GM21367 (cell line): ENCODE results near the gene PIH1D1.

Experiments used
- ATAC-seq: cut with Tn5 transposase; IDR thresholded peaks from one replicate; pipeline ENCODE4 v1.9.1; 2021; ENCODE audit not compliant: unreplicated experiment

The PIH1D1 gene

DNA sequence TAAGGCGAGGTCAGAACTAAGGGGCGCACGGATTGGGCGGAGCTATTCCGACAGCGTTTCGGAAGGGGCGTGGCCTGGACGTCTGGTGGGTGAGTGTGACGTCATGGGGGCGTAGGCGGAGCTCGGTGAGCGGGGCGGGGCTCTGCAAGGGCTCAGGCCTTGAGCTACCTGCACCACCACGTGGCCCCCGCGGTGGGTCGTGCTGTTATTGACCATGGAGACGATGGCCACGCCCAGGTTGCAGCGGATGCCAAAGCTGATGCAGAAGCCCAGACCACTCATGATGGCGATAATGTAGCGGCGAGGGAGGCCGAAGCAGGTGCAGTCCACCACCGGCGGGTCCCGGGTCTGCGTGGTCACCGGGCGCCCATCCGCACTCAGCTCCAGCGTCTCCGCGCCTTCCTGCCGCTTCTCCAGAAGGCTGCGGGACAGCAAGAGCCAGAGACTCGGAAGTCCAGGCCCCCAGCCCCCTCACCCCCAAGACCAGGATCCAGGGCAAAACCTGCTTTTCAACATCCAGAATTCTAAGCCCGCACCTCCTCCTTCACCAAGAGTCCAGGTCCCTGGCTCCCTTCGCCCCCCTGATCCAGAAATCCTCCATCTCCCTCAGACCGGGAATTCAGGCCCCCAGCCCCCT, 15.1 kb downstream of the PIH1D1 start:
- ATAC-seq, result no peak

DNA sequence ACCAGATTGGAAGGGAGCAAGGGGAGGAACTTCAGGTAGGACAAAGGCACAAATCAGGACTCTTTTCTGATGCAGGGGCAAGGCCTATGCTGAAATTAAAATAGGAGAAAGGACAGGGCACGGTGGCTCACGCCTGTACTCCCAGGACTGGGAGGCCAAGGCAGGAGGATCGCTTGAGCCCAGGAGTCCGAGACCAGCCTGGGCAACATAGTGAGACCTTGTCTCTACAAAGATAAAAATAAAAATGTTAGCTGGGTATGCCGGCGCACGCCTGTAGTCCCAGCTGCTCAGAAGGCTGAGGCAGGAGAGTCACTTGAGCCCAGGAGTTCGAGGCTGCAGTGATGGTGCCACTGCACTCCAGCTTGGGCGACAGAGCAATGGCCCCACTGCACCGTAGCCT, 15.9 kb downstream of the PIH1D1 start:
- ATAC-seq, result no peak

DNA sequence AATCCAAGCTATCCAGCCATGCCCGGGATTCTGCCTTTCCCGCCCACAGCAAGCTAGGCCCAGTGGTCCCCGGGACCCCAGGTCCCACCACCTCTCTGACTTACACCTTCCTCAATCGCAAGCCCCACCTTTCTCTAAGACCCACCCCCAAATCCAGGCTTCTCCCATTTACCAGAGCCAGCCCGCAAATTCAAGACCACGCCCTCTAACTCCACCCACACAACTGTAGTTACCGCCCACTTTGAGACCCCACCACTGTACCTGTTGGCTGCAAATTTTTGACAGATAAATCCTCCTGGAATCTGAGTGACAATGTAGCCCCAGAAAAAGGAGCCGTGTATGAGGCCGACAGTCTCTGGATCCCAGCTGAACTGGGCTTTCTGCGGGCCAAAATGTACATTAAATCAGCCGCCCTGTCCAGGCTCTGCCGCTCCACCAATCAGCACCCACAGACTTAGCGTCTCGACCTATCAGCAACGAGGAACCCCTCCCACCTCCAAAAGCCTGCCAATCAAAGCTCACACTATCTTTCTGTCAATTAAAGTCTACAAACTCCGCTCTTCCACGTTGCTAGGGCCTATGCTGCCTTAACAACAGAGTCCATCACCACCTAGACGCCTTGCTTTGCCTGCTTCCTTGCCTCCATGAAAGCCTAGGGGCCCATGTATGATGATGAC, 16.6 kb downstream of the PIH1D1 start:
- ATAC-seq, result no peak

DNA sequence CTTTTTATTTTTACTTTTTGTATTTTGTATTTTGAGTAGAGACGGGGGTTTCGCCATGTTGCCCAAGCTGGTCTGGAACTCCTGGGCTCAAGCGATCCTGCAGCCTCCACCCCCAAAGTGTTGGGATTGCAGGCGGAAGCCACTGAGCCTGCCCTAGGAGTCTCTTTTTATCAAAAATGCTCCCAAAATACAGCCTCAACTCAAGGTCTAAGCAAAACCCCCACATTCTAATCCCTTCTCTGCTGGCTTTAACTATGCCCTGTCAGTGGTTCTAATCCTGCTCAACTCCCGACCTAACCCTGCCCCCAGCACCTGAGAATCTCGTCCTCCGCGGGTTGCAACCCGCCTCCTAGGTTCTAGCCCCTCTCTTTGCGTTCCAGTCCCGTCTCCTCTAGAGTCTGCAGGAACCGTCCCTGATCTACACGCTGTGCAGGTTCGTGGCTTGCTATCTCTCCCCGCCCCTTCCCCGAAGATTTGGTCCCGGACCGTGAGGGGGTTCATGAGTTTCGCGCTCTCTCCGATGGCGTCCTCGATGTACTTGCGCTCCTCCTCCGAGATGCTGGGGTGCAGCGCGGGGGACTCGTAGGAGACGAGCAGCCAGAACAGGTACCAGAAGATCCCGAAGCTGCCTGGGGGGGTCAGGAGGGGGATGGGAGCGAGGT, 18.2 kb downstream of the PIH1D1 start:
- no peak for ATAC-seq

DNA sequence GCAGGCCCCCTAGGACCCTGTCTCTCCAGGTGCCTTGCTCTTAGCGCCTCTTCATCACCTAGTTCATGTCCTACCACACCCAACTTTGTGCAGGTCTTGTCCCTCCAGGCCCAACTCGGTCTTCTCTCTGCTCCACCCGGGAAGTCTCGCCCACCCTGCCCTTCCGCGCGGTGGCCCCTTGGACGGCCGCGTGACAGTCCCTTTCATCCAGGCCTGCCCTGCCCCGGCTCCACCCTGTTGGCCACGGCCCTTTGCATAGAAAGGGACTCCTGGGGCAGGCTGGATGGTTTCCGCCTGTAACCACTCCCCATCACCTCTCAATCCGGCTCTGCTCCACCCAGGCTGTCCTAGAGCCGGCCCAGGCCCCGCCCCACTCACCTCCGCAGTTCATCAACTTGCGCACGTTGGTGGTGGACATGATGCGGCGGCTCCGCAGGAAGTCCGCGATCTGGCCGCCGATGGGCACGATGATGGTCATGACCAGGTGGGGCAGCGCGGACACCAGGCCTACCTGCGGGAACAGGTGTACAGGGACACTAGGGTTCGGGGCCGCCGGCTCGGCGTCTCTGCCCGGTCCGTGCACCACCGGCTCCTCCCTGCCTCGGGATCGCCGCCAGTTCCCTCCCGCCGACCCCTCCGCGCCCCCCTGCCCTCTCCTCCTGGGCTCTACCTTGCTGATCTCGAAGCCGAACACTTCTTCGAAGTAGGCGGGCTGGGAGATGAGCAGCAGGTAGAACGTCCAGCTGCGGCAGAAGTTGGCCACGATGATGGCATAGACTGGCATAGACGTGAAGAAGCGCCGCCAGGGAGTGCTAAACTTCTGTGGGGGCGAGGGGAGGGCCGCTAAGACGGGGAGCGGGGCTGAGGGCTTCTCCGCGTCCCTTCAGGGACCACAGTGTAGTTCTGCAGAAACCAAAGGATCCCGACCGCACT, 19.2 kb downstream of the PIH1D1 start:
- no peak for ATAC-seq

DNA sequence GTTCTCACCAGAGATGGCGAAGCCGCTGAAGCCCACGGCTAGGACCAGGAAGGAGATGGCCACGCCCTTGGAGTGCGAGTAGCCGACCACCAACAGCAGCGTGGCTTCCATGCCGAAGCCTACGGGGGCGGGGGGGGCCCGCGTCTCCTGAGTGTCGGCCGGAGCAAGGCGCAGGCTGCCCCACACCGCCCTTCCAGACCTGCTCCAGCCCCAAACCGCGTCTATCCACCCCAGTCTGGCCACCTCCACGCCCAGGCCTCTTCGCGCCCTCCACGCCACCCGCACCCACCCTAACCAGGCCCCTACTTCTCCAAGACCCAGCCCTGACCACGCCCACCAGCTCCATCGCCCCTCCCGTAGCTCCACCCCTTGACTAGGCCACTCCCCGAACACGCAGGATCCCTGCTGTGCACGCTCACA, 20.3 kb downstream of the PIH1D1 start:
- ATAC-seq, result no peak

DNA sequence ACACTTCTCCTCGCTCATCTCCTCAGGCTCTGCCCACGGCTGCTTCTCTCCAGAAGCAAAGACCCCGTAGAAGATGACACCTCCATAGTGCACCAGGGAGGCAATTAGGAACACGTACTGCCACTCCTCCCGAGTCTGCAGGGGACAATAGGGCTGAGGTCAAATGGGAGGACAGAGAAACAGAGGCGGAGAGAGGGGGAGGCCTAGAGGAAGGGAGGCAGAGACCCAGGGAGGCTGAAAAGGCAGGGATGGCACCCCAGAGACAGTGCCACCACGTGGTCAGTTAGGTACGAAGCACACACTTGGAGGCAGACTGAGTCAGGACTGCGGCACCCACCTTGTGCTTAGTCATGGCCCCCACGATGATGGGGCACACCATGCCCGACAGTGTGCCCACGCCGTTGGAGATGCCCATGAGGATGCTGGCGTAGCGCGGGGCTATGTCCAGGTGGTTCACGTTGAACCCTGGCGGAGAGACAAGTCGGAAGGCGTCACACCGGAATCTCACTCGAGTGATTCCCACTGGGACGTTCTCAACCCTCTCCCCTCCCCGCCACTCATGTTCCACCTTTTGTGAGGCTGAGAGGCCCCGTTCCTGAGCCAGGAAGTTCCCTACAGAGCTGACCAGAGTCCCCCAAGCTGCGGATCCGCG, 20.8 kb downstream of the PIH1D1 start:
- no peak for ATAC-seq

DNA sequence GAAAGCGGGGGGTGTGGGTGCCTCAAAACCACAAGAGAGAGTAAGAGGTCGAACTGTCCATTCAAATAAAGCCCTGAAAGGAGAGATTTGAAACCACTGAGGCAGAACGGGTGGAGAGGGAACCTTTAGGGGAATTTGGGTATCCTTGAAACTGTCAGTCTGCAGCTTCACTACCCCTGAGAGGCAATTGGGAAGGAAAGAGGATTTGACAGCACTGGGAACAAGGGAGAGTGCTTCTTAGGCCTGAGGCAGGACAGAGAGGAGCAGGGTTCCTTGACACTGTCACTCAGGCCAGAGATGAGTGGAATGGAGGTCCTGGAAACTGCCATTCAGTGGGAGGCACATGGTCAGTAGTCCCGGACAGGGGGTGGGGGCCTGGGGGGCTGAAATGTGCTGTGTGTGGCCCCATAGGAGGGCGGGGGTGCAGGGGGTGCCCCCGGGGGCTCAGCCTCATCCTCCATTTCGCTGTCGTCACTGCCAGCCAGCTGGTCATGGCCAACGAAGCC, 21.4 kb downstream of the PIH1D1 start:
- no peak for ATAC-seq

DNA sequence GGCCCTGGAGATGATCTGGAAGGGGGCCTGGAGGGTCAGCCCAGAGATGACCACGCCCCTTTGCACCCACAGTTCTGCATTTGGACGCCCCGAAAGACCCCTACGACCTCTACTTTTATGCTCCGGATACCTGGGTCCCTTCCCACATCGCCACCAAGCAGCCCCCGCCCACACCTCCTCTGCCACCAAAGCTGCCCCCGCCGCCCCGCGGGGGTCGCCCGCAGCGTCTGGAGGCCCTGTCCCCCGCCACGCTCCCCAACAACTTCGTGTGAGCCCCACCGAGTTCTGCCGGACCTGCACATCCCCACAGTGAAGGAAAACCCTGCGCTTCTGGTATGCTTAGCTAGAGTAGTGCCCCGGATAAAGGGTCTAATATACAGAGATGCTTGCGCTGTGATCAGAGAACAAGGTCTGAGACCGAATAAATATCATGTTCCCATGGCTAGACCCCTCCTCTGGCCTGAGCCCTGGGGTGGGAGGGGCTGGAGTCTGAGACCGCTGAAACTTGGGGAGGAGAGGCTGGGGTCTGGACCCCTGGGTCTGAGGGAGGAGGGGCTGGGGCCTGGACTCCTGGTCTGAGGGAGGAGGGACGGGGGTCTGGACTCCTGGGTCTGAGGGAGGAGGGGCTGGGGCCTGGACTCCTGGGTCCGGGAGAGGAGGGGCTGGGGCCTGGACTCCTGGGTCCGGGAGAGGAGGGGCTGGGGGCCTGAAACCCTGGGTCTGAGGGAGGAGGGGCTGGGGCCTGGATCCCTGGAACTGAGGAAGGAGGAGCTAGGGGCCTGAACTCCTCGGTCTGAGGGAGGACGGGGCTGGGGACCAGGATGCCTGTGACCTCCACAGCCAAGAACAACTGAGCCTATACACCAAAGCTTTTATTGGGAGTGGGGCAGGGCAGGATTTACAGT, 22.8 kb downstream of the PIH1D1 start:
- ATAC-seq, result no peak

DNA sequence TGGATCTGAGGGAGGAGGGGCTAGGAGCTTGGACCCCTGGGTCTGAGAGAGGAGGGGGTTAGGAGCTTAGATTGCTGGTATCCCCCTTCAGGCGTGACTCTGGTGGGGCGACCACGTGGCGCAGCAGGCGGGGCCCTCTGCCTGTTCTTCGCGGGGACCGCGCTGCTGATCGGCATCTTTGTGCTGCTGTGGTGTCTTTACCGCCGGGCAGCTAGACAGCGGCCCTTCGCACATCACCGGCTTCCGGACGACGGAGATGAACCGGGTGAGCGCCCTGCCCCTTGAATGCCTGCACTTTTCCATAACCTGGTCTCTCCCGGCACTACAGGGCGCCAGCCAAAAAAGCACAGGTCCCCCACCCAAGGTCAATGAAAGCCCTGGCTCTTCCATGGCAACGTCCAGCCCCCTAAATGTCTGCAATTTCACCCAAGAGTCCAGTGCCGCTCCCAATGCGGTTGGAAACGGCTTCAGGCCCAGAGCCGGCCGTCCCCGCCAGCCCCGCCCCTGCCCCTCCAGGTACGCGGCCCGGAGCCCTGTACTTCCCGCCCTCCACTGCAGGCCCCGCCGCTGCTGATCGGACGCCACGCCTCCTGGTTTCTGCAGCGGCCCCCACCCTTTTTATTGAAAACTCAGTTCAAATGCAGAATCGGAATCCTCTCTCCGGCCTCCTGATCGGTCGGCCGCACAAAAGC, 23.6 kb downstream of the PIH1D1 start:
- ATAC-seq, result no peak

DNA sequence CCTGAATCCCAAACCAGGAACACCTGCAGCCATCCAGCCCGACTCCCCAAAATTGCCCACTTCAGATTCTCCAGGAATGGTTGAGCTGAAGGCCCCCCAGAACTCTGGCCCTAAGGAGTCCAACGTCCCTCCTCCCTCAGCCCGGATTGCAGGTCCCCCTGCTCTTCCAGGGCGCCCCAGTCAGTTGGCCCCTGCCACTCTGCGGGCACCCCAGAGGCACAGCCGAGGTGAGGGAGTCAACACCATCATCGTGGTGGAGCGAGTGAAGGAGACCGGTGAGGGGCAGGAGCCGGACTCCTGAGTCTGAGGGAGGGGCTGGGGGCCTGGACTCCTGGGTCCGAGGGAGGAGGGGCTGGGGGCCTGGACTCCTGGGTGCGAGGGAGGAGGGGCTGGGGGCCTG, 24.3 kb downstream of the PIH1D1 start:
- ATAC-seq, result no peak

DNA sequence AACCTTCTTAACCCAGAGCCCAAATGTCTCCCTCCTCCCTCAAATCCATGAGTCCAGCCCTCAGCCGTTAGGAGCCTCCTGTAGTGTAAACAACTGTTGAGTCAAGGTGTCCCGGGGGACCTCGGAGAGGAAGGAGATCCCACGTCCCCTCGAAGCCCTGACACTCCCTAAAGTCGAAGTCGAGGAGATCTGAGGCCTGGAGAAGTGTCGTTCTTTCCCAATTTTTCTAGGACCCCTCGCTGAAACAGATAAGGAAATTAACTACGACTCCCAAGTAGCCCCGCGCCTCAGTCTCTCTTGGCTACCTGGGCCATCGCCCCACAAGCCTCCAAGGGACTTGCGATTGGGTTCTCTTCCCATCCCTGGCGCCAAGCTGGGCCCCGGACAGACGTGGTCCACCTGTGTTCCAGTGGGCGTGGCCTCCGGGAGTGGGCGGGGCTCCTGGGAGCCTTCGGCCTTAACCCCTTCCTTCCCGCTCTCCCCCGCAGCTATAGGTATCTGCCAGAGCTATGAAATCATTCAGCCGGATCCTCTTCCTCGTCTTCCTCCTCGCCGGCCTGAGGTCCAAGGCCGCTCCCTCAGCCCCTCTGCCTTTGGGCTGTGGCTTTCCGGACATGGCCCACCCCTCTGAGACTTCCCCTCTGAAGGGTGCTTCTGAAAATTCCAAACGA, 25.6 kb downstream of the PIH1D1 start:
- ATAC-seq, result no peak

DNA sequence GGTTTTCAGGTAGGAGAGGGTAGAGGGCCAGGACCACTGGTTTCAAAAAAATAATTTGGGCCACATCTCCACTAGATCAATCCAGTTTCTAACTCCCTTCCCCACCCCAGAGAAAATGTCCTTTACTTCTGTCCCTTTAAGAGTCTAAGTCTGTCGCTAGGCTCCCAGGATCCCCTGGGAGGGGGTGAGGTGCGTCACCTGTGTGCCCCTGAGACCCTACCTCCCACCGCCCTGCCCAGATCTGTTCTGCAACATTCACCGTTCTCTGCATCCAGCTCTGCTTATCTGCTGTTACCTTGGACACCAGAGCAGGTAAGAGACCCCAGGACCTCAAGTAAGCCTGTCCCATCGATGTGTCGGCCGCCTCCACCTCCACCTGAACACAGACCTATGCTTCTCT, 26.4 kb downstream of the PIH1D1 start, which contains the start of gene GFY:
Gene GFY, plus strand, starts transcription at position 211 of the 400 bp plus-strand sequence. CDS start 1,043 bp downstream, outside the sequence.
- no peak for ATAC-seq

DNA sequence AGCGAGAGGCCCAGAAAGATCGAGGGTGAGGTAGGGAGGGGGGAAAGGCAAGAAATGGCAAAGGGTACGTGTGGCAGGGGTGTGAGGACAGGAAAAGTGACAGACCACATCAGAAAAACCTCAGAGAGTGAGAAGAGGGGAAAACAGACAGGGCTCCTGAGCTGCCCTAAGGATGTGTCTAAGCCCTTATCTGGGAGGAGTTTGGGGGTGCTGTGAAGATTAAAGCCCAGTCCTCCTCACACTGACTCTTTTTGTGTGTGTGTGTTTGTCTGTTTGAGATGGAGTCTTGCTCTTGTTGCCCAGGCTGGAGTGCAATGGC, 27.7 kb downstream of the PIH1D1 start:
- ATAC-seq, result no peak

DNA sequence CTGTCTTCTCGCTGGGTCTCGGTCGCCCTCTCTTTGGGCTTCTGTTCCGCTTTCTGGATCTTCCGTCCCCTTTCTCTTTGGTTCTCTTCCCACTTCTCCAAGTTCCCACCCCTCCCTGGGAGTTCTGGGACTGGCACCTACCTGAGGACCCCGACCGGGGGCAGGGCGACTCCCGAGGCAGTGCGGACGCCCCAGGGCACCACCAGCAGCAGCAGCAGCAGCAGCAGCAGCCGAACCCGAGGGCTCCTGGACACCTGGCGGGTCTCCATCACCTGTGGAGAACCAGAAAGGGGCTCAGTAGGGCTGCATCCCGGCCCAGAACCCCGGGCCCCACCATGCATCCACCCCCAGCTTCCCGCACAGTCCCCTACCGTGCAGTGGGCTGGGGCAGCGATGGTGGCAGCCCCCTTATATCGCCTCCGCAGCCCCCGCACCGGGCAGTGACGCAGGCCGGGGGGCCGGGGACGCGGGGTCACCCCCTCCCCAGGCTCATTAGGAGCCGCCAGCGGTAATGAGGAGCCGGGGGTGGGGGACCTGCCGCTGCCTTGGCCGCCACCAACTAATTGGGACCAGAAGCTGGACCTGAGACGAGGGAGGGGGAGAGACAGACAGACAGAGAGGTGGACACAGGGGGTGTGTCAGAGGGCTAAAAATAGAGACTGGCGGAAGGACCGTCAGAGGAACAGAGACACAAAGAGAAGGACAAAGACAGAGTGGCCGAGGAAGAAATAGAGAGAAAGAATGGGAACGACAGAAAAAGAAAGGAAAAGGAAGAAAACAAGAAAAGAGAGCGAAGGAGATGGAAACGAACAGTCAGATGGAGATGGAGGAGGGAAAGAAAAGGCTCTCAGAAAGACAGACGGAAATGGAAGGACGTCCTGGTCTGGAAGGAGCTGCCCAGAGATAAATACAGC, 28.3 kb downstream of the PIH1D1 start, which contains the start of gene PTH2:
Gene PTH2, minus strand, starts transcription at position 371 of the 914 bp plus-strand sequence. Its CDS starts 102 bp downstream, at position 269.
- ATAC-seq, result no peak

DNA sequence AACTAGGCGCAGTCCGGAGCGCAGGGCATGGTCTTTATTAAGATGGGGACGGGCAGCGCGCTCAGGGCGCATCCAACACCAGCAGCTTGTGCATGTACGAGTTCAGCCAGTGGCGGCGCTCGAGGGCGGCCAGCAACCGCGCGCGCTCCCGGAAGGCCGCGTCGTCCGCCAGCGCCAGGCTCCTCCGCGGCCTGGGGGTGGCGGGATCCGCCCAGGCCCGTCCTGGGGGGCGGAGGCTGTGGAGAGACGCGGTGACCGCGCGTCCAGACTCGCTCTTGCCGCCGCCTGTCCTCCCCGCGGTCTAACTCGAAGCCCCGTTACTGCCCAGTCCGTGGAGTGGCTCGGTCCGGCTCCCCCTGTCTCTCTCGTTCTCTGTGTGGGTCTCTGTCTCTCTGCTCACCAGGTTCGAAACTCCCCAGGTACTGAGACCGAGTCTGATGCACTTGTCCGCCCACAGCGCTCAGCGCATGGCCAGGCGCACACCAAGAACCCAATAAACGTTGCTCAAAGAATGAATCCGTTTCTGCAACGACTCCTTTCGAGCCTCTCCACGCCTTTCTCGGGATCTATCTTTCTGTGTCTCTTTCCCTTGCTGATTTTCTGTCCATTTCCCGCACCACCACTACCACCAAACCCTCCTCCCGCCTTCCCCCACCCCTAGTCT, 29.1 kb downstream of the PIH1D1 start:
- ATAC-seq, result no peak

DNA sequence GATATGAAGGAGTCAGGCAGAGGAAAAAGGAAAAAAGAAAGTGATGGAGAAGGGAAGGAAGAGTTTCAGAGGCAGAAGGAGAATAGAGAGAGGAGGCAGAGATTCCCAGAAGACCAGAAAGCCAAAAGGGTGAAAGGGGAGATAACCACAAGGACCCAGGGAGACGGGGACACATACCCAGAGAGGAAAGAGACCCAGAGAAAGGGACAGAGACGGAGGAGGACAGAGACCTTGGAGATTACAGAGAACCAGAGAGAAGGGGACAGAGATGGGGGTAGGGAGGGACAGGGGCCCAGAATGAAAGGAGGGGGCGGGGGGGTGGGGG, 29.8 kb downstream of the PIH1D1 start:
- ATAC-seq, result no peak
